ENCODE data around the gene IRF2.

IRF2 gene

DNA sequence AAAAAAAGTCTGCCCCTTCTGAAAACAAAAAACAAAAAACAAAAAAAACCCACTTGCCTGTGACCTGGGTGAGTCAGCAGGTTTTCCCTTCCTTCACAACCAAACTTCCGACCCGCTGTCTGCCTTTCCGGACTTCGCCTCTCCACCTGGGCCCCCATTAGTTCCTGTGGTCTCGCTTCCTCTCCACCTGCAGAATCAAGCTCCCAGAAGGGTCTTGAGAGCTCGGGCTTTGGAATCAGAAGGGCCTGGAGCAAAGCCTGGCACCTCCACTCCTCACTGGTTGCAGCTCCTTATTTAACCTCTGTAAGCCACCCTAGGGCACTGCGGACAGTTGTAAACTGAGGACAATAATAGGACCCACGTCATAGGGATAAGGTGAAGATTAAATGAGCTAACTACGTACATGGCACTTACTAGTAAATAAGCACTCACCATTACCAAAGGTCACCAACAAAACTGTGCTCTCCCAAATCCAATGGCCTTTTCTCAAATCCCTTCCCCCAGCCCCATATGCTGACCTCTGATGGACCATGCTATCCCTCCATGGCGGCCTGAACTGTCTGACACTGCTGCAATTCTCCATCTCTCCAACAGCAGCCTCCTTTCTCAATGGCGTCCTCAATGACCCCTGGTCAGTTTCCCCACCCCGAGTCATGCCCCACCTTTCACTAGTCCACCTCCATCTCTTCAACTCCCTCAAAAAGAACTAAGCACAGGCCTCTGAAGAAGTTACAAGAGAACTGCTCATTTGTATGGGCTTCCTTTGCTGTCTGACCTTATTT lies 64.2 kb downstream of the IRF2 start:
- DNase-seq (ENCODE audit: low read depth in 1 of 2, low spot score in 1 of 2): no peak

DNA sequence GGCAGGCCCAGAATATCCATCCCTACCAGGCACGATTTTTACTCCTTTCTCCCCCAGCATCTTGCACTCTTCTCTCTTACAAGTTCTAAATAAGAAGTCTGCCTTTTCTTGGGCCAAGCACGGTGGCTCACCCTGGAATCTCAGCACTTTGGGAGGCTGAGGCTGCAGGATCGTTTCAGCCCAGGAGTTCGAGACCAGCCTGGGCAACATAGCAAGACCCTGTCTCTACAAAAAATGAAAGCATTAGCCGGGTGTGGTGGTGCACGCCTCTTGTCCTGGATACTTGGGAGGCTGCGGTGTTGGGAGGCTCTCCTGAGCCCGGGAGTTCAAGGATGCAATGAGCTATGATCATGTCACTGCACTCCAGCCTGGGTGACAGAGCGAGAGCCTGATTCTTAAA lies 64.8 kb downstream of the IRF2 start:
- DNase-seq (ENCODE audit: low read depth in 1 of 2, low spot score in 1 of 2): no peak

DNA sequence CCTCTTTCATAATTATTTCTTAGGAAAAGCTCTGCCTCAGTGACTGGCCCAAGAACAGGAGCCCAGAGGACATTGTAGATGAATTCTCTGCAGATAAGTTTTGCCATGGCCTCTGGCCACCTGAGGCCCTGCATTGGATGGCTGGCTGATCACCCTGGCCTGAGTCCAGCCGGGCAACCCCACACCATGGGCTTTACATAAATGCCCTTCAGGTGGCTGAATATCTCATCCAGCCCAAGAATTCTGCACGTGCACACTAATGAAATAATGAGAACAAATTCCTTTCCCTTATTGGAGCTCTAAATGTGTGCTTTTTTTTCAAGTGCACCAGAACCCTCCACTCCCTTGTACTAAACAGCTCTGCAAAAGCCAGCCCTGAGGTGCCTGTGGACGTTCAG lies 65.7 kb downstream of the IRF2 start:
- DNase-seq (ENCODE audit: low read depth in 1 of 2, low spot score in 1 of 2): no peak

DNA sequence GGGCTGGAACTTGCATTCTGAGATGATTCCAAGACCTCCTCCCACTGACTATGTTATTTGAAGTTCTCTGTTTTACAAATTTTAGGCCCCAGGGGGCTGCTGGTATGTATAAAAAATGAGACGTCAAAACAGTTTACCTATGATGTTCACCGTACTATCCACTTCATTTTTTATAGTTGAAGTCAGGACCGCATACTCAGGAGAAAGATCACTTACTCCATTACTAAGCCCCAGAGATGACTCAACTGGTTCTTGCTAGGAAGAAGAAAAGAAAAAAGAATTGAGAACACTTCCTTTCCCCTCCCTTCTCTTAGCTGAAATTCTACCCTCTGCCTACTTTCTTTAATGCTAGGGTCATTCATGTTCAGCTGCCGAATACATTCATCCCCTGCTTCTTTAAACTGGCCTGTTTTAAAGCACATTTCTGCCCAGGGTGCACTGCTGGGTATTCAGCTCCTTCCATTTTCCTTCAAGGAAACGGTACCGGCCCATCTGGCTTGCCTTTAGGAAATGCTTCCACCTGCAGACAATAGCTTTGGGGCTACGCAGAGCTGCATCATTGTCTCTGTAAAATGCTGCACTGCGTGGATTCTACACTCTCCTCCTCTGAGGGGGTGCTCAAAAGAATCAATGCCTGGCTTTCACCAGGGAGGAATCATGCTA lies 66.2 kb downstream of the IRF2 start:
- no peak for DNase-seq (ENCODE audit: low read depth in 1 of 2, low spot score in 1 of 2)

DNA sequence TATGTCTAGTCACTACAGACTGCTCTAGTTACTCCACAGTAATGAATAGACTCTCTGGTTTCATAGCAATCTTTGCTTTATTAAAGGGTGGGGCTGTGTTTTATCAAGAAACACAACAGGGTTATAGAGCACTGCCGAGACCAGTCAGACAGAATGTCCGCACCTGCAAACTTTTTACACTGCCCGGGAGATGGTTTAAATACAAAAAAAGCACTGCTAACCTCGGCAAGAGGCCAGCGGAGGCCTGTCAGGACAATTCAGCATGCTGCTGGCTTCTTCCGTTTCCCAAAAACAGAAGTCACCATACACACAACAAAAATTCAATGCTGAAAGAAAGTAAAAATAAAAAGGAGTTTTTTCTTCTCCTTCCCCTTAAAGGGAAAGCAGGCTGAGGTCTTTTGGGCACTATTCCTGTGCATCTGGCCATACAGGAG lies 67.4 kb downstream of the IRF2 start:
- no peak for DNase-seq (ENCODE audit: low read depth in 1 of 2, low spot score in 1 of 2)

DNA sequence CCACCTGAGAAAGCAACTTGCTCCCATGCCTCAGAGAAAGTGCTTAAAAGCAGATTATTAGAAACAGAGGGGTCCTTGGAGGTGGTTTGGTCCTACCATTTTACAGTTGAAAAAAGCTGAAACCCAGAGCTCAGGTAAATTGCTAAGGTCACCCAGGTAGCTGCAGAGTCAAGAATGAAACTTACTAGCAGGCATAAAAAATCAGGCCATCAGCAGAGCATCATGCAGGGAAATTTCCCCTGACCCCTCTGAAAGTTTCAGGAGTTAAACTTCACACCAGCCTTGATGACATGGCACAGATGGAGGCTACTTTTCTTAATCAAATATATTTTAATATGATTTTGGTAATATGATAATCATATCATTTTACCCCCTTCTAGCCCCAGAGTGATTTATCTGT lies 70.3 kb downstream of the IRF2 start:
- DNase-seq (ENCODE audit: low read depth in 1 of 2, low spot score in 1 of 2): no peak

DNA sequence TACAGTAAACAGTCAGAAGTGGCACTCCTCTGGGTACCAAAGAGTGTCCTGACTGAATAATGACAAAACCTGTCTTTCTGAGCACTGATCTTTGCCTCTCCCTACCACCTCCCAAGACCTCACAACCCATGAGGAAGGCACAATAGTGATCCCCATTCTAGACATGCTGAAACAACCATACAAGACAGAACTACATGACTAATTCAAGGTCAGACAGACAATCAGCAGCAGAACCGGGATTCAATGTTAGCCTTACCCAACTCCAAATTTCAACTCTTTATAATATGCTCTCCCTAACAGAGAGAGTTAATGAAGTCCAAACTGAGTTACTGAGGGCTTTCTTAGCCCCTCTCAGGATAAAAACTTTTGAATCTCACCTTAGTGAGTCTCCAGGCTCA lies 71.0 kb downstream of the IRF2 start:
- DNase-seq (ENCODE audit: low read depth in 1 of 2, low spot score in 1 of 2): no peak

DNA sequence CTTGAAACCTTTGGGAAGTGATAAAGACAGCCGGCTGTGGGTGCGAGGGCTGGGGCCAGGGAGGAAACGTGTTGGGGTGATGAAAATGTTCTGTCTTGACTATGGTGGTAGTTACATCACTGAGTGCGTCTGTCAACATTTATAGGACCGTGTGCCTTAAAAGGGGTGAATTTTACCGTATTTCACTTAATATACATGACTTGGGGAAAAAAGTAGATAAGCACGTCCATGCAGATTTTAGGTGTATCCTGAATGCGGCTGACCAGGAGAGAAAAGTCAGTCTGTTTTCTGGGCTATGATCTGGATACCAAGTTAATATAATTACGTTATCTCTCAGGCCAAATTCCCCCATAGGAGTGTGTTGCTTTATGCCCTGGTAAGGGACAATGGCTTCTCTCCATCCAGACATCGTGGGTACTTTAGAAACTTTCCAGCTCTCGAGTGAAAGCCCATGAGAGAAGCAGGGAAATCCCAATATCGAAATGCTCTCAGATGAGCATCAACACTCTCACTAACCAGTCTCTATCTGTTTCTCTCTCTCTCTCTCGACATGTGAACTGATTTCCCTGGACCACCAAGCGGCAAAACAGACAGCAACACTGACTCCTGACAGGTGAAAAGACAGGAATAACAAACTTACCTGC lies 71.5 kb downstream of the IRF2 start:
- no peak for DNase-seq (ENCODE audit: low read depth in 1 of 2, low spot score in 1 of 2)

DNA sequence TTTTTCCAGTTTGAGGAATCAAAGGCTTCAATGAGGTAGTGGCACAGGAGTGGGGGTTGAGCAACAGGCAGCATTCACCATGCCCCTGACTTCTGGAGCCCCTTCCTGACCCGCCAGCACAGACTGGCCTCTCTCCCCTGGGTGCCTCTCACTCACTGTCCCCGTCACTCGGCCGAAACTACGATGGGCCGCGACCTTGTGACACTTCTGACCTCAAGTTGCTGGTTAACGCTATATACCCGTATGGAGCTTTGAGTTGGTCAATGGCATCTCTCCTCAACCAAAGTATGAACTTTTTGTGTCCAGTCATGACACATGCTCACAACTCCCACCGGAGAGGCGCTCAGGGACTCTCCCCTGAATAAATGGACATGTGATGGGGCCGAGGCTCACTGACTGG lies 72.1 kb downstream of the IRF2 start:
- no peak for DNase-seq (ENCODE audit: low read depth in 1 of 2, low spot score in 1 of 2)

DNA sequence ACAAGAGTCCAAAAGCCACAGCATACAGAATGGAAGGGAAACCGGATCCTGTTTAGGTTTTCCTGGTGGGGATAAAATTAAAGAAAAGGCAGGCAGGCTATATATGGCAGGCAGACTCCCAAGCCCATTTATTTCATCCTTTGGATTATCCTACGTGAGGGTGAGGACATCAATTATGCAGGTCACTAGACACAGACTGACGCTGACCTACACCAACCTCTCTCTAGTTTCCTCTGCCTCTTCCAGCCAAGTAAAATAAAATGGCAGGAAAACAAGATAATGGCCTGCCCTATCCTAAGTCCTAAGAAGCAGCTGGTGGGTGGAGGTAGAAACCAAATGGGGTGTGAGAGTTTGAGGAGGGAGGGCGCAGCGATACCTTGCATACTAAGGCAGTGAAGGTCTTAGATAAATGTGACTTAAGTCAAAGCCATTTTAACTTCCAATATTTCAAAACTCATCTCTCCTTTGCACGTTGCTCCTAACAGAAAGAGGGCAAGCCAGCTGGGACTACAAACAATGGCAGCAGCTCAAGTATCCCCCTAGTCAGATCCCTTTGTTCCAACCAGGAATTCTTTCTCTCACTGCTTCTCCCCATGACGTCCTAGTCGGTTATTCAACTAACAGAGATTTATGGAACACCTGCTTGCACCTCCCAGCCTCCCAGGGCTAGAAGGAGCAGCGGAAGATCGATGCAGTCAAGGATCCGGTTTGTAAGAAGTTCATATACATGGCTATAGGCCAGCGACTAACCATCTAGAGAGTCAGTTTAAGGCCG lies 72.8 kb downstream of the IRF2 start:
- DNase-seq (ENCODE audit: low read depth in 1 of 2, low spot score in 1 of 2): no peak

DNA sequence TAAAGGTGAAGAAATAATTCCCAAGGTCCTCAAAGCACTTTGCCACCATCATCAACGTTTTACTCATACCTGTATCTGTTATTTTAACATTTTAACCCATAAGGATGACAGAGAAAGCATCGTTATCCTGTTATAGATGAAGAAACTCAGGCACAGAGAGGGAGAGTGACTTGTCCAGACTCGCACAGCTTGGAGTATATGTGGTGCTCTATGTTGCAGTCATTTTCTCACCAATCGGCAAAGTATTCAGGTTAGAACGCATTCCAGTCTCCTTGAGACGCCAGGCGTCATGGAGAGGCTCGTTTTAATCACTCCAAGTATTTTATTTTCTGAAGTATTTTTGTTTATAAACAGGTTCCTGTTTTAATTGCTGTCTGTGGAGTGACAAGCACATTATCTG lies 73.5 kb downstream of the IRF2 start:
- no peak for DNase-seq (ENCODE audit: low read depth in 1 of 2, low spot score in 1 of 2)

DNA sequence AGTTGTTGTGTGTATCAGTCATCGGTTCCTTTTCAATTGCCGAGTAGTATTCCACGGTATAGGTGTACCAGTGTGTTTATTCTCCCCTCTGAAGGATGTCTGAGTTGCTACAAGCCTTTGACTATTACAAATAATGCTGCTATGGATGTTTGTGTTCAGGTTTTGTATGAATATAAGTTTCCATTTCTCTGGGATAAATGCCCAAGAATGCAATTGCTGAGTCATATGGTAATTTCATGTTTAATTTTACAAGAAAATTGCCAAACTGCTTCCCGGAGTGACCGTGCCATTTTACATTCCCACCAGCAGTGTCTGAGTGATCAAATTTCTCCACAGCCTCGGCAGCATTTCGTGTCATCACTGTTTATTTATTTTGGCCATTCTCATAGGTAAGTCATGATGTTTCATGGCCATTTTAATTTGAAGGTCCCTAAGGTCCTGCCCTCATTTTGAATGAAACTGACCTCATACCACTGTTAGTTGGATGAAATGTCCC lies 73.9 kb downstream of the IRF2 start:
- no peak for DNase-seq (ENCODE audit: low read depth in 1 of 2, low spot score in 1 of 2)

DNA sequence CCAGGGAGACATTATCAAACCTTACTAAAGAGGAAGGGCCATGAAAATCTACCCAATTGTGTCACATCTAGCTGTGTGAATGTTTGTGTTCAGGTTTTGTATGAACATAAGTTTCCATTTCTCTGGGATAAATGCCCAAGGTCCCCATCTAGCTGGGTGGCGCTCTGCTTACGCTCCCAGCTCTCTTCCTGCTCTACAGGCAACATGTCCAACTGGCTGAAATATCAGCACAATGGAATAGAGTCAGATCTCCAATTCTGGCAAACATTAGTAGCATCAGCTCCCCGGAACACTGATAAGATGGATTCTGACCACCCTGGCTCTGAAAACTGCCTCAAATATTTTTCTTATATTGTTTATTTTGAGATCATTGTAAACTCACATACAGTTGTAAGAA lies 74.8 kb downstream of the IRF2 start:
- no peak for DNase-seq (ENCODE audit: low read depth in 1 of 2, low spot score in 1 of 2)

DNA sequence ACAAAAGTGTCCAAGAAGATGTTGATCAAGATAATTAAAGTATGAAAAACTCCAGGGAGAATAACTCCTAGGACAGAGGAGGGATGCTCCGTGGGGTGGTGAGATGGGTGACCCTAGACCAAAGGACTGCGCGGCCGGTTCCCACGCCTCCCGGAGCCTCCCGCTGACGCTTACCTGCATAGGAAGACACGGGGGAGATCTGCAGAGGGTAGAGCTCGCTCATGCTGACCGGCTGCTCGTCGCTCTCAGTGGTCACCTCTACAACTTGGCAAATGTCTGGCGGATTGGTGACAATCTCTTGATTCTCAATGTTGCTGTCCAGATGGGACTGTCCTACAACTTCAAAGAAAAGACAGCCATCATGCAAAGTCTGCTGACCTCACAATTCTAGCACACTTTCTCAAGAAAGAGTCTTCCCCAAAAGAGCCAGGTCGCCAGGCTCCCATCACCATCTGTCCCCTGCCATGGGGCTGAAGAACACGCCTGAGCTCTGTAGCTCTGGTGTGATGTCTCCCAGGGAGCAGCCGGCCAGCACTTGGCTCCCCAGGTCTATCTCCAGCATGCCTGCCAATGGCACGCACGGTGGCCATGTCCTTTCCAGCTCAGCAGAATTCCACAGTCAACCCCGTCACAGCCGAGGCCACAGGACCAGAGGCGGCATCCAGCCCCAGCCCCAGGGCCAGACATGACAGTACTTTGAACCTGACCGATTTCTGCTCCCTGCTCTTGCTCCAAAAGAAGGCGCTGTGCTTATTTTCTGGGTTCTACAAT lies 75.4 kb downstream of the IRF2 start:
- no peak for DNase-seq (ENCODE audit: low read depth in 1 of 2, low spot score in 1 of 2)

DNA sequence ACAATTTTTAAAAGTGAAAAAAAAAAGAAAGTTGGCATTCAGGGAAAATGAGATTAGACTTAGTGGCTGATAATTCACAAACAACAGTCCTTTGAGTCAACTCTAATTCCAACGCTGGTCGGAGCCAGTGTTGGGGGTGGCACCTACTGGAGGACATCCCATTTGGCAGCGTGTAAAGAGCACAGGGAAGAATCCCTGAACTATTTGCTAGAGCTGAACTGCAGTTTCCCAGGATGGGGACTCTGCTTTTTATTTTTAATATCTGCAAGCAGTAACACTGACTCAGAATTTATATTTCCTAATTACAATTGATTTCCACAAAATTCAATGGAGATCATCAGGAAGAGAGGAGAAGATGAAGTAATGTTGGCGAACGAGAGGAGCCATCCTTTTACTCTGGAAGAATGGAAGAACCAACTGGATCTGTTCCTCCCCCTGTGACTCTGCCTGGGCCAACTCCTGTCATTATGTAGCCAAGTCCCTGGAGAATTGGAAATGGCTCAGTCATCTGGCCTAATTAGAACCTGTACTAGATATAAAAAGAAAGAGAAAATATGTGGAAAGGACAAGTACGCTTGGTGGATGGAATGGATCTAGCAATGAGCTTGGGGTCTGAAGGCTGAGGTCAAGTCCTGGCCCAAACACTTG lies 76.7 kb downstream of the IRF2 start:
- DNase-seq (ENCODE audit: low read depth in 1 of 2, low spot score in 1 of 2): no peak

DNA sequence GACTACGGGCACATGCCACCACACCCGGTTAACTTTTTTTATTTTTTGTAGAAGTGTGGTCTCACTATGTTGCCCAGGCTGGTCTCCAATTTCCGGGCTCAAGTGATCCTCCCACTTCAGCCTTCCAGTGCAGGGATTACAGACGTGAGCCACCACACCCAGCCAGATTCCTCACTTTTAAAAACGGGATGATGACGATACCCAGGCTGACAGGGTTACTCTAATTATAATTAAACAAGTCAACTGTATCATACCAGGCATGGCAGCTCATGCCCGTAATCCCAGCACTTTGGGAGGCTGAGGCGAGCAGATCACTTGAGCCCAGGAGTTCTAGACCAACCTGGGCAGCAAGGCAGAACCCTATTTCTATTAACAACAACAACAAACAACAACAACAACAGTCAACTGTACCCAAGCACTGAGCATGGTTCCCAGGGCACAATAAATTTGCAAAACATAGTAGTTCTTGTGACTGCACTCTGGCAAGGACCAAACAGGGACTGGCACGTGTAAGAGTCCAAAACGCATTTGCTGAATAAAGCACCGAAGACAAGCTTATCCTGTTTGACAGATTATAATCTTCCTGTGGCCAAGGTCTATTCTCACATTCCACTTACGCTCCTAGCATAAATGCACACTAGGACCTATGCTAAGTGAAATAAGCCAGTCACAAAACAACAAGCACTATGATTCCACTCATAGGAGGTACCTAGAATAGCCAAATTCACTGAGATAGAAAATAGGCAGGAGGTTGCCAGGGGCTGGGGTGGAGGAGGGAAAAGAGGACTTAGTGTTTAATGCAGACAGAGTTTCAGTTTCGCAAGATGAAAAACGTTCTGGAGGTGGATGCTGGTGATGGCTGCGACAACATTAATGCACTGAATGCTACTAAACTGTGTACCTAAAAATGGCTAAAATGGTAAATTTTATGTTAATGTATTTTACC lies 77.5 kb downstream of the IRF2 start:
- DNase-seq (ENCODE audit: low read depth in 1 of 2, low spot score in 1 of 2): no peak

DNA sequence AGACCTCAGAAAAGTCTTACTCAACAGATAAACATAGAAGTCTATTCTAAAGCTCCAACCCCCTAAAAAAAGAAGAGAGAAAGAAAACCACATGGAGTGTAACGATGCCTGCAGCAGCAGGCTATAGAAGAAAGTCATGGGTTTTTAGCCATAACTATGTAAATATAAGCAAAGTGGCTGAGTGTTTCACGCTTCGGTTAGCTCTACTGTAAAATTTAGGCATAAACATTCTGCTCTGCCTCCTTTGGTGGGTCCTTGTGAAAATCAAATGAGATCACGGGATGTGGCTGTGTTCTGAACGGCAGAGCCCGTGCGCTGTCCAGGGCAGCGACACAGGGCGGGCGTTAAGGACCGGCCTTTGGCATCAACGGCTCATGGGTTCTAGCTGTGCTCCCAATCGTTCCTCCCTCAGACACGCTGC lies 78.4 kb downstream of the IRF2 start:
- no peak for DNase-seq (ENCODE audit: low read depth in 1 of 2, low spot score in 1 of 2)

DNA sequence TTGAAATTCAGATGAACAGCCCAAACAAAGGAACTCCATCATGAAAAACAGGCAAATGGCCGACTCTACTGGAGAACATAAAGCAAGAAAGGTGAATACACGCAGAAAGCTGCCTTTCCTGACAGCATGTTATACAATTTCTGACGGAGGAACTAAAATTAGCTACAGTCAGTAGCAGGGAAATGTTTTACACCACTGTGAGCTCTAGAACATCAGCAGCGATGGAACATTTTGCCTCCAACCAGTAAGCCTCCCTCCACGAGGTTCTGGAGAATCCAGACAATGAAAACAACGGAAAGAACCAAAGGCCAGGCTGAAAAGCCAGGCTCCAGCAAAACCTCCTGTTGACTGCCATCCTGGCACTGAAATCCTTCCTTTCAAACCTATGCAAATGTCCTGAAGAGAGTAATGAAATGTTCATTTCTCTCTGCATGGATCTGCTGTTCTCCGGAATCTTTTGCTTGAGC lies 78.9 kb downstream of the IRF2 start:
- no peak for DNase-seq (ENCODE audit: low read depth in 1 of 2, low spot score in 1 of 2)
